HepG2 (cell line): ENCODE data around the gene ARG1. TPM values are rescaled to one million over a fixed set of nuclear protein-coding genes. Genes with fewer than 3 reads are reported as not detected.

ENCODE experiments used
- ATAC-seq: fragments of 200-7000 bp; cut with Tn5 transposase; 3 replicates; pipeline ENCODE4 v1.9.1; 2020; ENCODE audit warnings: mild to moderate bottlenecking, moderate library complexity
- BruUV-seq: library from RNA; stranded (reverse); fragments of 400-500 nt; replicated peaks from 2 replicates; lab custom pipeline; 2021; lab: Mats Ljungman, UMichigan
- CTCF ChIA-PET: fragments of 300-600 bp; formaldehyde crosslinking; extraction: SDS; loops from one replicate; lab custom pipeline; 2021; ENCODE audit warnings: low total read pairs, inconsistent platforms, low intra/inter-chr PET ratio; lab: Yijun Ruan, JAX
- POLR2A ChIA-PET: fragments of 350-600 bp; sonication (Branson Sonifier 250); formaldehyde crosslinking; loops from one replicate; lab custom pipeline; 2020; ENCODE audit warnings: antibody characterized with exemption, inconsistent platforms; lab: Yijun Ruan, JAX
- DNase-seq: peaks from one replicate; pipeline ENCODE4 v3.0.0-alpha.2; 2015; ENCODE audit warnings: low spot score
- FAIRE-seq: peaks from 3 replicates; lab custom pipeline; 2011; peaks lifted over from hg19 to GRCh38; lab: Jason Lieb, UNC
- H2AFZ ChIP-seq: one replicate; pipeline ENCODE4 v1.6.1; 2011; ENCODE audit warnings: low read length, inconsistent platforms
- H3K27ac ChIP-seq: fragments of 300-600 bp; 3 replicates; pipeline ENCODE4 v1.8.0; 2011; ENCODE audit warnings: mixed run types, mild to moderate bottlenecking, mixed read lengths, low read length, inconsistent platforms; ENCODE audit not compliant: insufficient read depth; ENCODE audit errors: extremely low read length
- H3K27me3 ChIP-seq, 2 experiments: fragments of 200-600 bp in 1 of 2; 2 replicates in 1 of 2; 3 replicates in 1 of 2; pipeline versions ENCODE4 v1.6.0 to v1.8.0; 2011; ENCODE audit warnings: low read length in 2 of 2, mild to moderate bottlenecking in 2 of 2, moderate library complexity in 2 of 2, inconsistent platforms in 1 of 2; ENCODE audit not compliant: insufficient read depth in 2 of 2, control insufficient read depth in 1 of 2
- H3K36me3 ChIP-seq, 2 experiments: fragments of 200-600 bp in 1 of 2; replicated peaks in 1 of 2; 2 replicates in 1 of 2; 3 replicates in 1 of 2; pipeline versions ENCODE4 v1.5.1 to v1.8.0; 2011; ENCODE audit warnings: low read length in 2 of 2, inconsistent platforms in 1 of 2; ENCODE audit not compliant: insufficient read depth in 2 of 2, control insufficient read depth in 1 of 2
- H3K4me1 ChIP-seq: 2 replicates; pipeline ENCODE4 v1.5.1; 2012; ENCODE audit warnings: low read length, inconsistent platforms; ENCODE audit not compliant: insufficient read depth
- H3K4me2 ChIP-seq: 2 replicates; pipeline ENCODE4 v1.6.0; 2011; ENCODE audit warnings: low read depth, low read length, inconsistent platforms
- H3K4me3 ChIP-seq, 3 experiments: fragments of 200-600 bp in 1 of 3; sonication (generic), shearing (Covaris generic) in 1 of 3; replicated peaks in 1 of 3; 2 replicates each; pipeline ENCODE4 v1.5.1; 2011 to 2016; ENCODE audit warnings: low read length in 3 of 3, inconsistent platforms in 2 of 3, low read depth in 2 of 3, mild to moderate bottlenecking in 2 of 3, control low read depth in 1 of 3, mixed read lengths in 1 of 3; ENCODE audit not compliant: insufficient read depth in 1 of 3
- H3K79me2 ChIP-seq: one replicate; pipeline ENCODE4 v1.6.1; 2011; ENCODE audit warnings: low read length, inconsistent platforms; ENCODE audit not compliant: insufficient read depth
- H3K9ac ChIP-seq: 2 replicates; pipeline ENCODE4 v1.6.0; 2011; ENCODE audit warnings: mild to moderate bottlenecking, low read depth, low read length, inconsistent platforms; ENCODE audit not compliant: insufficient read depth
- H3K9me3 ChIP-seq: 2 replicates; pipeline ENCODE4 v1.5.1; 2012; ENCODE audit warnings: mild to moderate bottlenecking, low read length
- H4K20me1 ChIP-seq: 2 replicates; pipeline ENCODE4 v1.6.0; 2011; ENCODE audit warnings: inconsistent platforms, mild to moderate bottlenecking, low read length, moderate library complexity; ENCODE audit not compliant: insufficient read depth
- HOMEZ ChIP-seq: IDR thresholded peaks from 2 replicates; pipeline ENCODE4 v1.6.1; 2016; ENCODE audit warnings: low read depth
- MAZ ChIP-seq, 2 experiments: sonication (generic) in 1 of 2; formaldehyde crosslinking in 1 of 2; IDR thresholded peaks; 2 replicates each; pipeline versions ENCODE4 v1.5.0 to v1.6.1; 2012 to 2020; ENCODE audit warnings: low read depth in 2 of 2, mild to moderate bottlenecking in 2 of 2, borderline replicate concordance in 1 of 2, improper control_type of control experiment in 1 of 2, low read length in 1 of 2, missing genetic modification reagents in 1 of 2, moderate library complexity in 1 of 2
- POGZ ChIP-seq: sonication (generic); formaldehyde crosslinking; IDR thresholded peaks from 2 replicates; pipeline ENCODE4 v1.4.0; 2020; ENCODE audit warnings: mild to moderate bottlenecking, missing genetic modification reagents
- RNF219 ChIP-seq: sonication (generic); formaldehyde crosslinking; IDR thresholded peaks from 2 replicates; pipeline ENCODE4 v1.5.0; 2020; ENCODE audit warnings: mild to moderate bottlenecking, missing genetic modification reagents
- SAP130 ChIP-seq: IDR thresholded peaks from 2 replicates; pipeline ENCODE4 v1.6.1; 2016; ENCODE audit warnings: low read depth
- ZBTB33 ChIP-seq: sonication (generic); formaldehyde crosslinking; IDR thresholded peaks from 2 replicates; pipeline ENCODE4 v1.4.0; 2020; ENCODE audit warnings: missing genetic modification reagents
- ZNF30 ChIP-seq: sonication (generic); formaldehyde crosslinking; IDR thresholded peaks from 2 replicates; pipeline ENCODE4 v1.5.0; 2020; ENCODE audit warnings: mild to moderate bottlenecking, missing genetic modification reagents
- ZNF460 ChIP-seq: sonication (generic); formaldehyde crosslinking; IDR thresholded peaks from 2 replicates; pipeline ENCODE4 v1.5.1; 2020; ENCODE audit warnings: missing genetic modification reagents, mild to moderate bottlenecking, borderline replicate concordance
- ZNF747 ChIP-seq: sonication (generic); formaldehyde crosslinking; IDR thresholded peaks from 2 replicates; pipeline ENCODE4 v1.8.1; 2023; ENCODE audit warnings: missing genetic modification reagents, mild to moderate bottlenecking, borderline replicate concordance
- ZNF816 ChIP-seq: sonication (generic); formaldehyde crosslinking; IDR thresholded peaks from 2 replicates; pipeline ENCODE4 v1.8.0; 2022; ENCODE audit warnings: missing genetic modification reagents, mild to moderate bottlenecking, borderline replicate concordance
- WGBS: methylation state at CpG from one replicate; pipeline ENCODE4 v1.1.6; 2017; ENCODE audit warnings: low lambda C conversion rate; 5-methylcytosine and 5-hydroxymethylcytosine counted together
- in situ Hi-C: cut with HindIII; loops from 2 replicates; pipeline ENCODE4 v1.10.0; 2017; ENCODE audit warnings: low pct_unique_long_range_greater_than_20kb; ENCODE audit not compliant: extremely low pct_ligation_motif_present
- intact Hi-C: fragments of 100-400 bp; cut with micrococcal nuclease; formaldehyde crosslinking; loops from one replicate; pipeline ENCODE4 v1.10.0; 2022; ENCODE audit not compliant: unreplicated experiment
- polyA plus RNA-seq, 8 experiments: library from polyadenylated mRNA; depleted of rRNA in 3 of 8; stranded (reverse) in 7 of 8; unstranded in 1 of 8; fragments of >200 nt; fragmentation: Illumina TruSeq in 4 of 8; extraction: Trizol in 4 of 8; gene quantifications; 2 replicates each; pipeline versions ENCODE4 v1.2.1 to v1.2.3, GENCODE V29; 2011 to 2016; ENCODE audit warnings: low read depth in 4 of 8, missing spikeins in 1 of 8, mixed read lengths in 1 of 8; ENCODE audit not compliant: insufficient read depth in 1 of 8
- total RNA-seq, 5 experiments: library from RNA; depleted of rRNA; stranded (reverse); fragments of >200 nt; fragmentation: Illumina TruSeq; extraction: Trizol; gene quantifications; 2 replicates each; pipeline ENCODE4 v1.2.3, GENCODE V29; 2016; ENCODE audit warnings: low read depth in 1 of 5
- TF ChIP-seq, protein P1 (sequence below): IDR thresholded peaks from 2 replicates; pipeline ENCODE4 v1.6.1; 2016; ENCODE audit warnings: missing compliant biosample characterization, missing genetic modification reagents, borderline replicate concordance

Gene ARG1
- total and polyA plus RNA-seq, 2 of the 13 experiments (the other 11 are each of a cell fraction or from before 2014, with no cell fraction given): 2.2 to 11.2 TPM

GRCh38 chr6:131547488-131547887 lies 25.5 kb upstream of the ARG1 start:
- Histone ChIP-seq H4K20me1 (no peaks in the 10 kb centered on the region), H3K9ac (no peak overlapping the region), H3K9me3 (no peaks in the 10 kb centered on the region), H3K4me3 (no peak overlapping the region), H3K4me1 (peaks cover 13% of the 10 kb centered on the region), H3K27me3 (no peaks in the 10 kb centered on the region), H3K27ac (no peak overlapping the region), H3K4me2 (no peak overlapping the region), H3K79me2 (no peaks in the 10 kb centered on the region), H2AFZ (no peak overlapping the region), H3K36me3 (no peaks in the 10 kb centered on the region)
- BruUV-seq: no TSS peak
- in situ Hi-C loops (no loop called here), intact Hi-C loops (no loop called here)
- ChIA-PET POLR2A (no interaction called here), CTCF (no interaction called here)
- no peak for TF ChIP-seq HOMEZ
- ATAC-seq (no peak), DNase-seq (no peak), FAIRE-seq (no peak)
- 91% methylated on average over 6 of the region's 6 CpGs for WGBS

DNA sequence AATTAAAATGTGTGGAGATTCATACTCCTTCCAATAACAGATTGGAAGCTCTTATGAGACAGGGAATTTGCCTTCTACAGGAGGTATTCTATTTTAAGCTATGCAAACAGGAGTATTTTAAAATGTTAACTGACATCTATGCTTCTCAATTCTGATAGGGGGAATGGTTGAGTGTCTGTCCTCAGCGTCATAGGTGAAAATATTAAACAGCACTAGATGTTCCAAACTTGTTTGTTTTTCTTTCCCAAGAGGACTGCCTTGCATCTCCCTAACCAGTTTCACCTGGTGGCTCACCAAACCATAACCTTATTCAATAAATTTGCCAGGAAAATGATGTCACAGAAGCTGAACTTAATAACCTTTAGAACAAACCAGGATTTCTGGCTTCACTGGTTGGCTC lies 24.6 kb upstream of the ARG1 start:
- no TSS peak for BruUV-seq
- no peak for DNase-seq
- H3K79me2 ChIP-seq: no peaks in the 10 kb centered on the region
- H2AFZ ChIP-seq: no peak overlapping the region
- ChIA-PET CTCF (no interaction called here), POLR2A (no interaction called here)
- H3K36me3 ChIP-seq: no peaks in the 10 kb centered on the region
- no peak overlapping the region for H3K9ac ChIP-seq
- no peaks in the 10 kb centered on the region for H4K20me1 ChIP-seq
- FAIRE-seq: no peak
- intact Hi-C loops: no loop called here
- no peaks in the 10 kb centered on the region for H3K27me3 ChIP-seq
- H3K9me3 ChIP-seq: no peaks in the 10 kb centered on the region
- peaks cover 15% of the 10 kb centered on the region for H3K4me1 ChIP-seq
- no peak overlapping the region for H3K27ac ChIP-seq
- H3K4me3 ChIP-seq: no peak overlapping the region
- in situ Hi-C loops: no loop called here
- no peak for ATAC-seq
- 93% methylated on average over 1 of the region's 1 CpG for WGBS
- H3K4me2 ChIP-seq: no peak overlapping the region
- no peak for TF ChIP-seq ZBTB33 (CRISPR knock-in tag)
- TF ChIP-seq POGZ: no peak
- TF ChIP-seq, protein P1, sequence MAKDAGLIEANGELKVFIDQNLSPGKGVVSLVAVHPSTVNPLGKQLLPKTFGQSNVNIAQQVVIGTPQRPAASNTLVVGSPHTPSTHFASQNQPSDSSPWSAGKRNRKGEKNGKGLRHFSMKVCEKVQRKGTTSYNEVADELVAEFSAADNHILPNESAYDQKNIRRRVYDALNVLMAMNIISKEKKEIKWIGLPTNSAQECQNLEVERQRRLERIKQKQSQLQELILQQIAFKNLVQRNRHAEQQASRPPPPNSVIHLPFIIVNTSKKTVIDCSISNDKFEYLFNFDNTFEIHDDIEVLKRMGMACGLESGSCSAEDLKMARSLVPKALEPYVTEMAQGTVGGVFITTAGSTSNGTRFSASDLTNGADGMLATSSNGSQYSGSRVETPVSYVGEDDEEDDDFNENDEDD (CRISPR knock-in tag): no peak
- TF ChIP-seq SAP130 (CRISPR knock-in tag): no peak
- no peak for TF ChIP-seq ZNF460 (CRISPR knock-in tag)
- TF ChIP-seq ZNF816: no peak
- TF ChIP-seq RNF219: no peak
- TF ChIP-seq ZNF747 (CRISPR knock-in tag): no peak
- TF ChIP-seq MAZ (IDR thresholded peaks at IDR 0.05; ENCODE audit: borderline replicate concordance, low read depth, low read length): no peak
- TF ChIP-seq MAZ (CRISPR knock-in tag; IDR thresholded peaks at IDR 0.05; ENCODE audit: low read depth): no peak
- no peak for TF ChIP-seq ZNF30 (CRISPR knock-in tag)
